ENCODE measurements around the gene DDX23.
"Not testable (repeated sequence)": the region's sequence is repeated elsewhere in the genome, so short reads cannot be mapped to it uniquely, and the experiment has no call there.

The DDX23 gene

DNA sequence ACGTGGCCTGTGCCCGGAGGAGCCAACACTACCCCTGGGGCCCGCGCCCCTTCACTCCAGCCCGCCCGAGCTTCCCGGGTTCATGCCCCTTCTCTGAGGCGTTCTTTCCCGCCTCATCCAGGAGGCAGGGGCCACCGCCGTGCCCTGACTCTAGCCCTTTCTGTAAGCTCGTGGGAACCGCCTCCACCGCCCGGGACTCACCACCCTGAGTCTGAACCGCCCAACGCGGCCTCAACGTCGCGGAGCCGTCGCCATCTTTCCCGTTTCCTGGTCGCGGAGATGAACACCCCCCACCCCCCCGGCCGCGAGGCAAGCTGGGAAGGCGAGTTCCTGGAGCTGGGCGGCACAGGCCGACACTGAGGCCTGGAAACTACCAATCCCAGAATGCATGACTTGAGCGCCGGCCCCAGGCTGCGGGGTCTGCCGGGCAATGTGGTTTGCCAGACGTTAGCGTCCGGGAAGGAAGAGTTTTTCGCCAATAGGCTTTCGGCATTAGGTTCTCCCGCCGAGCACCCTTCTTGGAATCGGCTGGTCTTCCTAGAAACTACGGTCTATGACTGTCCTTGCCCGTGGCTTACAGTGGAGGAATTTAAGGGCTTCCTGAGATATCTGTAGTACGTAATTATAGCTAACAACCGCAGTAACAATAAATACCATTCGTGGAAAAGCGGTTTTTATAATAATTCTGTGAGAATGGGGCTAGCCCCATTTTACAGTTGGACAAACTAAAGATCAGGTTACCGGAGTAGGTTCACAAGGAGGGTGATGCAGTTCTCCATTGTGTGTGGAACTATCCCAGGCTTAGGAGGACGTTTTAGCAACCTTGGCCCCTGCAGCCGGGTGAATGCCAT, at the start of gene DDX23:
TSS of gene DDX23 (minus strand) at position 281 of the 851 bp plus-strand sequence. CDS start 6,381 bp downstream, outside the sequence.
- peak; percentile 93 for DNase-seq (ENCODE audit: low spot score)

DNA sequence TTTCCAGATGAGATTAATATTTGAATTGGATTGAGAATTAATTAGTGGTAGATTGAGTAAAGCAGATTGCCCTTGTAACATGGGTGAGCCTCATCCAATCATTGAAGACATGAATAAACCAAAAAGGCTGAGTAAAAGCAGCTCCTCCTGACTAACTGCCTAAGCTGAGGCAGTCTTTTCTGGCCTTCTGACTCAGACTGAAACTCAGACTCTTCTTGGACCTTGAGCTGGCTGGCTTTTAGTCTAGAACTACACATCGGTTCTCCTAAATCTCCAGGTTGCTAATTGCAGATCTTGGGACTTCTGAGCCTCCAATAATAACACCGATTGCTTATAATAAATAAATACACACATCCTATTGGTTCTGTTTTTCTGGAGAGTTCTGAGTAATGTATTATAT, 49.3 kb upstream of the DDX23 start:
- DNase-seq (ENCODE audit: low spot score), result no peak

DNA sequence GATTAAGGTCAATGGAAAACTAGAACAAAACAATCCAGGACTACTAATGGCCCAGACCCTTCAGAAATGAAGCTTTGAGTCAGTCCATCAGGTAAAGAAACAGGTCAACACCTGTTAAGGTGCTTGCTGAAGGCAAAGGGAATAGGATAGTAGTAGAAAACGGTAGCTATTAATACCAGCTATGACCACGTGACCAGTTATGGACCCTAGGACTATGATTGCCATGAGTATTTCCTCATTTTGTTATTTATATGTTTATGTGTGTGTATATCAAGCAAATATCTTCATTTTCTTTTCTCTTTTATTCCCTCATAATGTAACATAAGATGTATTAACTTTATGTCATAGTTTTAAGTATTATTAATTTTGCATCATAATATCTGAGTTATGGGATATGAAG, 47.7 kb upstream of the DDX23 start:
- no peak for DNase-seq (ENCODE audit: low spot score)

DNA sequence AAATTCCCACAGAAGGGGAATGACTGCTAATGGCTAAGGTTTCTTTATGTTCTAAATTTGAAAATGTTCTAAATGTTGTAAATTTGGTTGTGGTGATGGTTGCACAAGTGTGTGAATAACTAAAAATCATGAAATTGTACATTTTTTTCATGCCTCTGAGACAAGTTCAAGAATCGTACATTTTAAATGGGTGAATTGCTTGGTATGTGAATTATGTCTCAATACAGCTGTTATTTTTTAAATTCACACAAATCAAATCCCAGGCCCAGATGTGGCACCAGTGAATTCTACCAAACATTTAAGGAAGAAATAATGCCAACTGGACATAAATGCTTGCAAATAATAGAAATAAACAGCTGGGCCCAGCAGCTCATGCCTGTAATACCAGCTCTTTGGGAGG, 42.3 kb upstream of the DDX23 start:
- DNase-seq (ENCODE audit: low spot score), result no peak

DNA sequence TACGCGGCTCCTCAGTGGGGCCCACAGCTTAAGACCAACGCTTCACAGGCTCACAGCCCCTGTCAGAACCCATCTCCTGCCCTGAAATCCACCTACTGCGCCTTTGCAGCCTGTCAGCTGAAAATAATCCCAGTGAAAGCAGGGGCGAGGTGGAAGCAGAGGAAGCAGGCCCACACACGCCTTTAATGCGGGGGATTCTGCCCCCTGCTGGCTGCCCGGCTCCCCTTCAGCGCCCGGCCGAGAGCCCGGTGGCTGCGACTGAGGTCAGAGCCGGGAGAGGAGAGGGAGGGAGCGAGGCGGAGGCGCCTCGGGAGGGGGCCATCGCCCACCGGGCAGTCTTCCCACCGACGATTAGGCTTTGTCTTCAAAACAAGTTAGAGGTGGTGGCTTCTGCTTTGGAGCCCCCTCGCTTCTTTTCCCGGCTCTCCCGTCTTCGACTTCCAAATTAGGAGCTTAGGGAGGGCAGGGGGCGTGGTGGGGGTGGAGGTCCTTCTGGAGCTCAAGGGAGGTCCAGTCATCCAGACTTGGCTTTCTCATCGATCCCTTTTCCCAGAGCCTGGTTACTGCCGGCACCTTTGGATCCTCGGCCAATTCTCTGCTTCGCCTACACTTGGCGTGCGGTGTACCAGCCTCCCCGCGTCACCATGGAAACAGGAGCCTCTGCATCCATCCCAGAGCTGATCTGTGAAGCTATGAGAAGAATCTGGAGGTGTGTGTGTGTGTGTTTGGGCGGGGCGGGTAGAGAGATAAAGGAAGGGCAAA, 38.9 kb upstream of the DDX23 start:
- peak; percentile 76 for DNase-seq (ENCODE audit: low spot score)

DNA sequence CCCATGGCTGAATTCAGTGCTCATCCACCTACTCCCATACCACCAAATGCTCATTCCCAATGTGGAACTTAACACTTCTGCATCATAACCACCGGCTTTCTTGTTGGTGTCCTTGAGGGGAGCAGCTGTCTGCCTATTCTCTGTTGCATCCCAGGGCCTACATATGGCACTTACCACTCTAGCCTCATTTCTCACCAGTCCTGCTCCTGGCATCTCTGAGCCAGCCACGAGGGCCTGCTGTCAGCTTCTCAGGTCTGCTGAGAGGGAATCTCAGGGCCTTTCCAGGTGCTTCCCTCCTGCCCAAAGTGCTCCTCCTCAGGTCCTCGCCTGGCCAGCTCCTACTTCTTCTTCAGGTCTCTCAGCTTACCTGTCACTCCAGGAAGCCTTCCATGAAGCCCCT, 37.7 kb upstream of the DDX23 start:
- DNase-seq (ENCODE audit: low spot score), result no peak

DNA sequence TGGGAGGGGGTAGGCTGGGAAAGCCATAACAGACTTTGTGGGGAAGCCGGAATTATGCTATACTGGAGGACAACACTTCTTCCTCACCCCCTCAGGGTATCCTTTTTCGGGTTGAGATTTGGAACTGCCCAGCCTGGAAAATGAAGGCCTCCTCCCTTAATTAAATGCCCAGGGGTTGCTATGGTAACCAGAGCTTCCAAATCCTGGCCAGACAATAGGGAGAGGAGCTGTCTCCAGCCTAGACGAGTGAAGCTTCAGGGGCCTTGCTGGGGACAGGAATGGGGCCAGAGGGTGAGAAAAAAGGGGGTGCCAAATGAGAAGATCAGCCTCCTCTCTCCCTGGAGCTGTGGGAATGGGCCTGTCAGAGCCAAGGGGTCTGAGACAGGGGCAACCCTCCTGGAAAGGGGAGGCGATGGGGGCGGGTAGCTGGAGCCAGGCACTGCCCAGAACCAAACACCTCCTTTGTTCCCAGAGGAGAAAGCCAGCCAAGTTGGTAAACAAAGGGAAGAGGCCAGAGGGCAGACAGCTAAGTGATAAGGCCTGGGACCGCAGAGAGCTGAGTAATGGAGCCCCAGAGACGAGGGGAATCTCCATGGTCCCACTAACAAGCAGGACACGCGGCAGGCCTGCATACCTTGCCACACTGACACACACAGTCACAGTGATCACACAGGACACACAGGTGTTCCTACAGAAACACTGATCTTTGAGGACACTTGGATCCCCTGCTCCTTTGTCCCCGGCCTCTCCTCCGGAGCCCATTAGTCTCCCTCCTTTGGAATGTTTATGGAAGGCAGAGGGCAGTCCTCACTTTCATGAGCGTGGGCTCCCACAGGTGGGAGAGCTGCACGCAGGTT, 31.6 kb upstream of the DDX23 start:
- DNase-seq (ENCODE audit: low spot score), result no peak

DNA sequence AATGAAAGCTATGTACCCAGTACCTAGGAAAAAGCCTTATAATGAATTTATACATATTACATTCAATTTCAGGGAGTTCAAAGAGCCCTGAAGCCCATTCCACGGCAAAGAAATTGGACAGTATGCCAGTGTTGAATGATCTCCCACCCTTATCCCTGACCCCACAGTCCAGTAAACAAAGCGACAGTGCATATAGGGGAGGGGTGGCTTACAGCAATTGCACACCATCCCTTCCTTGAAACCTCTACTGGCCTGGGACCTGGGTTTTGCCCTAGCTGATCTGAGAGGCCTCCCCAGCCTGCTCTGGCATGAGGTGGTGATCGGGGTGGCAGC, 31.0 kb upstream of the DDX23 start:
- DNase-seq (ENCODE audit: low spot score), result no peak

DNA sequence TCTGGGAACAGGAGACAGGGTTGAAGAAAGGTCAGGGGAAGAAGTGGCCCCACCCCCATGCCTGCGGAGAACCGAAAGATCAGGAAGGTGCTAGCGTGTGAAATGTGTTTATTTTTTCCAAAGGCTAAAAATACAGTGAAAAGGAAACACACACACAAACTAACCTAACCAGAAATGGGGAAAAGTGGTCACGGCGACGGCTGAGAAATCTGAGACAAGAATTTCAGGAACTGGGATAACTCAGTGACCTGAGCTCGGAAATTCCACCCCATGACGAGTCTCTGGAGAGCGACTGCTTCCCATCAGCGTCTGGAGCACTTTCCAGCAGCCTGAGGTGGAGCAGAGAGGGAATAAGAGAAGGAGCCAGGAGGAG, 30.3 kb upstream of the DDX23 start:
- peak; percentile 69 for DNase-seq (ENCODE audit: low spot score)

DNA sequence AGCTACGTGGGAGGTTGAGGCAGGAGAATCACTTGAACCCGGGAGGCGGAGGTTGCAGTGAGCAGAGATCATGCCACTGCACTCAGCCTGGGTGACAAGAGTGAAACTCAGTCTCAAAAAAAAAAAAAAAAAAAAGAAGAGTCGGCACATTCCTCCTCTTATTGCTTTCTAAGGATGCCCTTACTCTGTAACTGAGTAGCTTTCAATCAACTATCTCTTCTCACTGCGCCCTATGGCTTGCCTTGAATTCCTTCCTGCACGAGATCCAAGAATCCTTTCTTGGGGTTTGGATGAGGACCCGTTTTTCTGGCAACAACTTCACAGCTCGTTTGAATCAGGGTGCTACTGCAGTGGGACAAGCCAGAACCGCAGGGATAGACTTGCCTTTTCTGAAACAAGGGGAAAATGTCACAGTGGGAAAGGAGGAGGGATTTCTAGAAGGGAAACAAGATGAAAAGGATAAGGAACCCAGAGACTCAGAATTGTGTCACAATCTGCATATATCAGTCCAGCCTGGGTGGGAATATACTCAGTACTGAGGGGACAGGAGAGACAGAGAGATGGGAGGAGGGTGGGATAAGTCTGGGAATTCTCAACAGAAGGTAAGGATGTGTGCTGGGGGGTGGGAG, 29.8 kb upstream of the DDX23 start:
- no peak for DNase-seq (ENCODE audit: low spot score)

DNA sequence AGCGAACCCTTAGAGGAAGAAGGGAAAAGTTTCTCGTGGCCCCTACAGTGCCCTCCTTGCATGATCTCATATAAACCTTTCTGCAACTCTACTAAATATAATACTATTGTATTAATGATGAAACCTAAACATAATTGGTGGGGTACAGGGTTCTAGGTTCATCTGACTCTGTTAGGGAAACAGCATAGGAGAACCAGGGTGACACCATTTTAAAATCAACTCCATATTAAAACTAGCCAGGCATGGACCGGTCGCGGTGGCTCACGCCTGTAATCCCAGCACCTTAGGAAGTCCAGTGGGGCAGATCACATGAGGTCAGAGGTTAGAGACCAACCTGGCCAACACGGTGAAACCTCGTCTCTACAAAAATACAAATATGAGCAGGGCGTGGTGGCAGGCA, 28.7 kb upstream of the DDX23 start:
- DNase-seq (ENCODE audit: low spot score), result no peak

DNA sequence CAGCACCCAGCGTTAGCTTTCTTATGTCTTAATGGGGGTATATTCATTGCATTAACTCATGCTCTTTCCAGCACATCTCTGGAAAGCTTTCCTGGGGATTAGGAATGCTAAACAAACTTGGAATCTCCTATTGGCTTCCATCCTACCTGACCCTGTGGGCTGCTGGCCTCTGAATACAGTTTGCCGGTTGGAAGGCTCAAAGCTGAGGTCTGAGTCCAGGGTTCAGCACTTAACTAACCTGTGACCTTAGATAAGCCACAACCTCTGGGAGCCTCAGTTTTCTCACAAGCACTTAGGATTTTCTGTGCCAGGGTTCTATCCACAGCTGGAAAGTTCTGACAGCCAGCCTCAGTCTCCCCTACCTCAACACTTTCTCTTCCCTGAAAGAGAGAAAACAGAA, 26.6 kb upstream of the DDX23 start:
- no peak for DNase-seq (ENCODE audit: low spot score)

DNA sequence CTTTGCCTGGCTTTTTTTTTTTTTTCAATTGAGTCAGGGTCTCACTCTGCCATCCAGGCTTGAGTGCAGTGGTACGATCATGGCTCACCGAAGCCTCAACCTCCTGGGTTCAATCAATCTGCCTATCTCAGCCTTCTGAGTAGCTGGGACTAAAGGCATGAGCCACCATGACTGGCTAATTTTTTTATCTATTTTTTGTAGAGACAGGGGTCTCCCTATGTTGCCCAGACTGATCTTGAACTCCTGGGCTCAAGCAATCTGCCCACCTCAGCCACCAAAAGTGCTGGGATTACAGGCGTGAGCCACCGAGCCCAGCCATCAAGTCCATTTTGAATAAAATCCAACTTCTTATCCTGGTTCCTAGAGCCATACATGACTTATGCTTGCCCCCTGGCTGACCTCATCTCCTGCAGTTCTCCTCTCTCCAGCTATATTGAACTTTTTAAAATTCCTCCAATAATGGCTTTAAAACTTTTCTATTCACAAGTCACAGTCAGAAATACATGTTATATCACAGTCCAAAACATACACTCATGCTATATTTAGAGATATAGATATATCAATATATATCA, 24.1 kb upstream of the DDX23 start:
- no peak for DNase-seq (ENCODE audit: low spot score)

DNA sequence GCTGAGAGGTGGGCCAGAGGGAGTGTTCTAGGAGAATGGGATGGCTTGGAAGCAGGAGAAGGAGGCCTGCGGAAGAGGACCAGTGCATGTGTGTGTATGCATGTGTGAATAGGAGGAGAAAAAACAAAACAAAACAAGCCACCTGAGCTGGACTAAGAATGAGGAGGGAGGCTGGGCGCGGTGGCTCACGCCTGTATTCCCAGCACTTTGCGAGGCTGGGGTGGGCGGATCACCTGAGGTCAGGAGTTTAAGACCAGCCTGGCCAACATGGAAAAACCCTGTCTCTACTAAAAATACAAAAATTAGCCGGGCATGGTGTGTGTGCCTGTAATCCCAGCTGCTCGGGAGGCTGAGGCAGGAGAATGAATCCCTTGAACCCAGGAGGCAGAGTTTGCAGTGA, 21.6 kb upstream of the DDX23 start:
- DNase-seq (ENCODE audit: low spot score), result not testable (repeated sequence)

DNA sequence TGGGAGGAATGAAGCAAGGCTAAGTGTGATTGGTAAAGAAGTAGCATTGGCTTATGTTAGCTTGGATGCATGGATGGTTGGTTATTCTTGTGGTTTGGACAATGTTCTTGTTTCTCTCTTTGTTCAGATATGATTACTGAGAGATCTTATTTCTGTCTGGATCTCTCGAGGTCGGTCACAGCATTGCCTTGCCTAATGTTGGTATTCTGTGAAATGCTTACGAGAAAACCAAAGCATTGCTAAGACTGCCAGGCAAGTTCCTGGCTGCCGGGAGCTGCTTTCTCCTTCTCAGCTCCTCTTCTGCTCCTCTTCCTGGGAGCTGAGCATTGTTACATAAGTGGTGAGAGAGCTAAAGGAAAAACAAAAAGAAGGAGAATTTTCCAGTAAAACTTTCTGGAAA, 21.1 kb upstream of the DDX23 start:
- no peak for DNase-seq (ENCODE audit: low spot score)

DNA sequence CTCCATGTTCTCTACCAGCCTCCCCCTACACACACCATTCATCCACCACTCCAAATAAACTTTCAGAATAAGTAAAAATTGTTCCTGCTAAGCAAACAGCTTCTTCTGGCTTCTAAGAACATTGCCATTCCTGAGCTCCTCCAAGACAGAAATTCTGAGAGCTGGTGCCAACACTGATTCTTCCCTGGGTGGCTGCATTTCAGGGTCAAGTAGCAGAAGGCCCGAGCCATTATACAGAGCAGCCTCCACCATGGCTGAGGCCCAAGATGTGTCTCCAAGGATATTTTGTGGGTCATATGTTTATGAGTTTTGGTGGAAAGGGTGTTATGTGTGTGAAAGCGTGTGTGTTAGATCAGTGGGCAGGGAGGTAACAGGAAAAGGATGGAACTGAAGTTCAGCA, 17.2 kb upstream of the DDX23 start:
- no peak for DNase-seq (ENCODE audit: low spot score)

DNA sequence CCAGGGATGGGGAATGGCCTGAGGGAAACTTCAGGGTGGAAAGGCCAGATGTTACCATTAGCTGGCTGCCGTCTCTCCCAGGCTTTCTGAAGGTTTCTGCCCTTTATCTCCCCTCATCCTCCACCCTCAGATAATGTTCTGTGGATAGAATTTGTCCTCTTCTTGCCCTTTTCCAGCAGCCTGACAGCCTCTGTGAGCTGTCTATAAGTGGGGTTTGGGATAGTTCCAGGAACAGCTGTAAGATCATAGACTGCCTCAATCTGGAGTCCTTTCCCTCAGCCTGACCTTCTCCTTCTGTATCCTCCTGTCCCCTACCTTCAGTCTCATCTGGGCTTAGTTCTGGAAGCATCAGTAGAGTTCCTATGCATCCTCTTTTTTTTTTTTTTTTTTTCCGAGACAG, 16.5 kb upstream of the DDX23 start:
- no peak for DNase-seq (ENCODE audit: low spot score)

DNA sequence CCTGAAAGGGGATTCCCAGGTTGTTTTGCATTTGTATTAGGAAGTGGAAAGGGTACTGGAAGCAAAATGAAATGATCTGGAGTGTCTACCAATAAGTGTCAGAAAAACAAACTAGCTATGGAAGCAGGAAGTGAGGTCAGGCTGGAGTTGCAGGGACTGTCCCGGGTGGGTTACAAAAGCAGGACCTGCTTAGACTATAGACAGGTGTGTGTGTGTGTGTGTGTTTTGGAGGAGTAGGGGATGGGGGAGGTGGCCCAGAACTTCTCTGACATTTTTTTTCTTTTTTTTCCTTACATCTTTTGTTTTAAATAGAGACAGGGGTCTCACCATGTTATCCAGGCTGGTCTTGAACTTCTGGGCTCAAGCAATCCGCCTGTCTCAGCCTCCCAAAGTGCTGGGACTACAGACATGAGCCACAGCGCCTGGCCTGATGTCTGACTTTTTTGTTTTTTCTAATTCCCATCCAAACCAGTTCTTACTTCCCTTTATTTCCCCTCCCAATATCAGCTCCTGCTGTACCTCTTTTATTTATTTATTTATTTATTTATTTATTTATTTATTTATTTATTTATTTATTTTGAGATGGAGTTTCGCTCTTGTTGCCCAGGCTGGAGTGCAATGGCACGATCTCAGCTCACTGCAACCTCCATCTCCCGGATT, 14.2 kb upstream of the DDX23 start:
- DNase-seq (ENCODE audit: low spot score), result no peak

DNA sequence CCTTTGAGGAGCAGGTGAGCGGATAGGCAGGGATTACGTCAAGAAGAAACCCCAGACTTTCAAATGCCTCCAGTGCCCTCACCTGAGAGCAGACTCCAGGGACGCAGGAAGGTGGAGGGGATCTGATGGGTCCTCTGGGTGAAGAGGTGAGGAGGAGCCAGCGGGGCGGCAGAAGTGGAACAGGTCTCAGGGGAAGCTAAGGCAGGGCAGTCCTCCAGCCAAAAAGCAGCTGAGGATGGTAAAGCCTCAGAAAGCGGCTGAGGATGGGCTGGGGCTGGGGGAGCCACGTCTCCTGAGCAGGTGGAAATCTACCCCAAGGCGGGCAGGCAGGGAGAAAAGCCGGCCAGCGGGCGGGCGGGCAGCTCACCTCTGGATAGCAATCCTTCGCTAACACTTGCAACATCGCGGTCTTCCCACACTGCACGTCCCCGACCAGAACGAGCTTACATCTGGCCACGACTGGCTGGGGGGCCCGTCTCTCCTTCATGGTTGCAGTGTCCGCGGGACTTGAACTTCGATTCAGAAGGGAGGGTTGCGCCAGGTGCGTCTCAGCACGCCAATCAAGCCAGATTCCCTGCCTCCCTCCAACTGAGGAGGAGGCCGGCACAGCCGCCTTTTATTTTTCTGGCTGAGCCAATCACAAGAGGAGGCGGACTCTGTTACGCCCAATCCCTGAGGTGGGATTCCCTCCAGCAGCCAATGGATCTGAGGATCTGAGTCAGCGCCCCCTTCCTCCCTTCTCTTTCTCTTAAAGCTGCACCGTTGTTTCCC, 13.5 kb upstream of the DDX23 start, which contains the start of gene RND1:
TSS of gene RND1 (minus strand) at position 590 of the 771 bp plus-strand sequence. CDS start at position 487, 103 bp downstream.
- DNase-seq (ENCODE audit: low spot score), result peak; percentile 86

DNA sequence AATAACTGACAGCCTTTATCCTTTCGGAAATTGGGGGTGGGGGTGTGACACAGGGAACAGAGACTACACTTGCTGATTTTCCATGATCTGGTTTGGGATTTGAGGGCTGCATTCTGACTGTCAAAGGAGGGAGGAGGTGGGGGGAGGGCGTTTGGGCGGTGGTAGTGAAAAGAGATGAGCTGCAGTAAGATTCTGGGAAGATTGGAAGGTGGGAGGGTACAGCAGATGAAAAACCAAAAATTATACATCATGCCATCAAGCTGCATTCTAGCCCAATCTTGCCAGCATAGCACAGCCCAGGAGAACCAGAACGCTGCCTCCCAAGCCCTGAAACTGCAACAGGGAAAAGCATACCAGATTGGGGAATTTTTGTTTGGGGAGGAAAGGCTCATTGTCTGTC, 11.3 kb upstream of the DDX23 start:
- DNase-seq (ENCODE audit: low spot score), result no peak
